Heart left ventricle (tissue), 13 donors: ENCODE measurements around the gene OR10J1.

Experiments used
- CTCF ChIP-seq, 12 donors: fragments of 200-600 bp; sonication (generic) in 4 of 12; IDR thresholded peaks; one replicate each; pipeline versions ENCODE4 v1.5.0 to v1.8.0; 2018 to 2022; ENCODE audit warnings: antibody characterized with exemption in 12 of 12, mild to moderate bottlenecking in 5 of 12
- POLR2A ChIP-seq, 2 donors: fragments of 450-650 bp; IDR thresholded peaks; one replicate each; pipeline ENCODE4 v1.6.1; 2017; ENCODE audit warnings: antibody characterized with exemption in 2 of 2, mild to moderate bottlenecking in 2 of 2, moderate library complexity in 2 of 2
- donor health status: ischemic (EF 13 %, LVEDD 7.1; RV severe dilation, severe dysfunction).
- donor health status: DM: no; HTN: yes; CAD: no.
- donor health status: DM: no; HTN: no; CAD: no.
- donor health status: ischemic (EF 25% LVEDD 6.9; RV normal size, moderate dysfunction).
- donor health status: ischemic (EF 25% LVEDD 5.7; RV mildly dilated, moderate dysfunction).
- donor health status: ischemic (EF 35%, LVEDD 5.7; RV mildly dilated, moderate dysfunction).
- donor health status: nonischemic (EF 11% LVEDD 7.7; RV severe dilation, severe dysfunction).
- donor health status: DM: yes; HTN: yes; CAD: no.
- donor health status: PGD.
- donor health status: ischemic (EF 29% LVEDD 5.4; RV normal size, mild dysfunction).
- donor health status: nonischemic (EF 23%, LVEDD 6.1; RV moderate dilation, normal function).

GRCh38 chr1:159441360-159441759 is 1.8 kb downstream of the OR10J1 start:
- TF ChIP-seq CTCF (IDR thresholded peaks at IDR 0.05): no peak
- TF ChIP-seq POLR2A (IDR thresholded peaks at IDR 0.05): no peak
